IPS-18c (cell line): ENCODE data around the gene S100A6.

Source experiments
- H3K4me3 ChIP-seq: 2 replicates; pipeline ENCODE4 v1.7.0; 2013; ENCODE audit warnings: low read depth, mild to moderate bottlenecking, low read length, moderate library complexity; ENCODE audit not compliant: insufficient read depth
- H3K9me3 ChIP-seq: one replicate; pipeline ENCODE4 v1.6.1; 2013; ENCODE audit warnings: mild to moderate bottlenecking, low read length, moderate library complexity; ENCODE audit not compliant: control insufficient read depth, insufficient read depth

Gene S100A6

DNA sequence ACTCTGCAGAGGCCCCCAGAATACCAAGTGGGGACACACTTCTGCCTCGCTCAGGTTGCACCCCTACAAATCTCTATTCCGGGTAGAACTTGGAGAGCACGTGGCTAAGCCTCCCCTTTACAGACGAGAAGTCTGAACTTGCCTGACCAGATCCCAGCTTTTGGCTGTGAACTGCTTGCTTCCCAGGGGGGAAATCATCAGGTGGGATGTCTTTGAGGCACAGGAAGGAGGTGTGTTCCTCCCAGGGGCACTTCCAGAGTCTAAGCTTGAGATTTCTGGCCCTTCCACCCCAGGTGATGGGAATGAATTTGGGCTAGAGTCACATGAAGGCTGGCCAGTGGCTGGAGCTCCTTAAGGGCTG, 14.6 kb upstream of the S100A6 start:
- Histone ChIP-seq H3K9me3 (no peaks in the 10 kb centered on the region), H3K4me3 (peak overlapping the region; percentile 15; the same call in 1 of the 2 replicates)

DNA sequence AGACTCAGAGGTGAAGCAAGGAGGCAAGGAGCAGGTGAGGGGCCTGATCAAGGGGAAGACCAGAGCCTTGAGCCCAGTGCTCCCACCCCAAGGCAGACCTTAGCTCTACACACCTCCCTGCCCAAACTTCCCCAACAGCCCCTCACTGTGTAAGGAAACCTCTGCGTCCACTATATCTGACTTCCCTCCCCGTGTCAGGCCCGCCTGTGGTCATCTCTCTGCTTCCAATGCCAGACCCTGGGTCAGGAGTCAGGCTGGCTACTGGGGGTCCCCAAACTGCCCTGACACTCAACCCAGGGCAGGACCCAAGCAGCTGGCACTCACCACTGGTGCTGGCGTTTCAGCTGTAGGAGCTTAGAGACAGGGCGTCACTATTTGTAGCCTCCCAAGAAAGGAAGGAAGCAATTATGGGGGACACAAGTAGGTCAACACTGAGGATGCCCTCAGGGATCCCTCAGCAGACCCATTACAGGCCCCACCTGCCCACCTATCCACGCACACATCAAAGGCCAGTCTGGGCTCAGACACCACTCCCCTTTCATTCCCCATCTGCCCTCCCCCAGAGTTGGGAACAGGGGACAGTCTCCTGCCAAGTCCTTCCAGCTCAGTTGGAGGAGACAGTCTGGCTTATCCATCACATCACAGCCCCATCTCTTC, 14.1 kb upstream of the S100A6 start:
- H3K9me3 ChIP-seq = no peaks in the 10 kb centered on the region
- no peak overlapping the region for H3K4me3 ChIP-seq

DNA sequence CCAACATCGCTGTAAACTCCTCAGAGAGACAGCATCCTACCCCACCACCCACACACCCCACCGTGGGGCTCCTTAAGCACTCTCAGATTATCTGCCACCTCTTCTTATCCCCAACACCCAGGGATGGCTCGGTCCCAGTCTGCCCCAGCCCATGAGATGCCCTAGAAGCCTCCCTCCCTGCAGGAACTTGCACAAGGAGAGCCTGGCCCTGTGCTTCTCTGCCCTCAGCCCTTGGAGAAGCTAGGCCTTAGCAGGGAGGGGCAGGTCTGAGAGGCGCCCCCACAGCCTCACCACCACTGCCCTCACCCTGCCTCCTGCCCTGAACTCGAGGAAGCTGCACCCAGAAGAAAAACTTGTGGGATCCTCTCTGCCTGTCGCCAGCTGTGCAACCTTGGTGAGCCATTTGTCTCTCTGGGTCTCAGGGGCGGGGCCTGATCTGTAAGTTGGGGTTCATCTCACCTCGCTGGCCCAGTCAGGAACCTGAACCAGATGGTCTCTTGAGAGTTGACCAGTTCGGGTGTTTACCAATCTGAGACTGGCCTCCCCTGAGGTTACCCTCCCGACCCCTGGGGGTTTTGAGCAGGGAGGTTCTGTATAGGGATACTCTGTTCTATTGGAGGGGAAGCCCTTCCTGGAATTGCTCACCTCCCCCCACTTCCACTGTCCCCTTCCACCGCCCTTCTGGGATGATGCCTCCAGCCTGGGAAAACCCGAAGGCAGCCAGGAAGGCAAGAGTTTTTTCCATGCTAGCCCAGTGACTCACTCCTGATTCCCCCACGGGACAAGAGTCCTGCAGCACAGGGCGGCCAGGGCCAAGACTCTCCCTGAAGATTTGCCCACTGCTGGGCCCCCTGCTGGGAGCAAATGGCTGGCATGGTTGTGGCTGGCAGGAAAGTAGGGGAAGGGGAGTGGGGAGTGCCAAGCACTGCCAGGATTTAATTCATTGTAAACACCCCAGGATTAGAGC, 13.2 kb upstream of the S100A6 start, which contains the start of gene S100A3:
Gene S100A3, minus strand, starts transcription at position 537 of the 967 bp plus-strand sequence. CDS start 773 bp downstream, outside the sequence.
- no peak within 1 kb of the TSS for H3K4me3 ChIP-seq

DNA sequence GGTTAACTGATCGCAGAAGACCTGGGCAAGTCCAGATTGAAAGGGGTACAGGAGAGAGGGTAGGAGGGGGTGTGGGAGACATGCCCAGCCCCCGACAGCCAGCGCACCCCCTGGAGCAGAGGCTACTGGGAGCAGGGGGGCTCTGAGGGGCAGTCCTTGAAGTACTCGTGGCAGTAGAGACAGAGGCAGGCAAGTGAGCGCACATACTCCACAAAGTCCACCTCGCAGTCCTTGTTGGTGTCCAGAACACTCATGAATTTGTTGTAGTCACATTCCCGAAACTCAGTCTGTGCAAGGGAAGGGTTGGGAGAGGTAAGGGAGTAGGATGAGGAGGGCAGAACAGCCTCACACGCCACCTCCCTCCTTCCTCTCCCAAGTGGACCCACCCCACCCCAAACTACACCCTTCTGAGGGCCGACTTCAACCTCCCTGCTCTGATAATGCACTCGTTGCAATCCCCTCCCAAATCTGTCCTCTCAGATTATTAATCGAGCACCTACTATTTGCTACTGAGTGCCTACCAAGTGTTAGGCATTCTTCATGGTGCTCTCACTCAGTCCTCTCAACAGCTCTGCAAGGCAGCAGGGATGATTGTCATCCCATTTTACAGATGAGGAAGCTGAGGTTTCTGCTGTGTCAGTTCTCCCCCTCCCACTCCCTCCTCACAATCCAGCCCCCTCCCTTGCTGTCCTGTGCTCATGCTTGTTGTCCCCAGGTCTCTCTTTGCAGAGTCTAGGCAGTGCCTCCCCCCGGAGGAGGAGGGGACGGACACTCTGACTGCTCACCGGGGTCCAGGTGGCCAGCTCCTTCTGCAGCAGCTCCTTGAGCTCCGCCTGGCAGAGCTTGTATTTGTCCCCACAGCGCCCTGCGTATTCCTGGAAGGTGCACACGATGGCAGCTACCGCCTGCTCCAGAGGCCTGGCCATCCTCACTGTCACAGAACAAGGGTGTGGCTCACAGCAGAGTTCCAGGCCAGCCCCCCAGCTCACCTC, 12.1 kb upstream of the S100A6 start:
- no peak overlapping the region for H3K4me3 ChIP-seq
- no peaks in the 10 kb centered on the region for H3K9me3 ChIP-seq

More for the DNA sequence above, 13.2 kb upstream of the S100A6 start, which contains the start of gene S100A3:
- no peaks in the 10 kb centered on the region for H3K9me3 ChIP-seq

GRCh38 chr1:153546796-153547559, 11.2 kb upstream of the S100A6 start:
- no peaks in the 10 kb centered on the region for H3K9me3 ChIP-seq
- no peak overlapping the region for H3K4me3 ChIP-seq

DNA sequence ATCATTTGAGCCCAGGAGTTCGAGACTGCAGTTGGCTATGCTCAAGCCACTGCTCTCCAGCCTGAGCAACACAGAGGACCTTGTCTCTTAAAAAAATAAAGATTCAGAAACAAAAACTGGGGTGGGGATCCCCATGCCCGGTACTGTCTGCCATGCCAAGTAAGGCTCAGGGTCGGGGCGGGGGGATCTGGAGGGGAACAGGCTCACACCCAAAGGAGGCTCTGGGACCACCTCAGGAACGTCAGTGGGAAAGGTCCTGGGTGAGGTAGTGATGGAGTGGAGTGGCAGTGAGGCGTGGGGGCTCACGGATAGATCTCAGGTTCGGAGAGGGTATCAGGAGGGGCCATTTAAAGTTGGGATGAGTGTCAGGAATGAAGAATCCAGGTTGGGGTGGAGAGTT, 10.6 kb upstream of the S100A6 start:
- Histone ChIP-seq H3K9me3 (no peaks in the 10 kb centered on the region), H3K4me3 (no peak overlapping the region)

DNA sequence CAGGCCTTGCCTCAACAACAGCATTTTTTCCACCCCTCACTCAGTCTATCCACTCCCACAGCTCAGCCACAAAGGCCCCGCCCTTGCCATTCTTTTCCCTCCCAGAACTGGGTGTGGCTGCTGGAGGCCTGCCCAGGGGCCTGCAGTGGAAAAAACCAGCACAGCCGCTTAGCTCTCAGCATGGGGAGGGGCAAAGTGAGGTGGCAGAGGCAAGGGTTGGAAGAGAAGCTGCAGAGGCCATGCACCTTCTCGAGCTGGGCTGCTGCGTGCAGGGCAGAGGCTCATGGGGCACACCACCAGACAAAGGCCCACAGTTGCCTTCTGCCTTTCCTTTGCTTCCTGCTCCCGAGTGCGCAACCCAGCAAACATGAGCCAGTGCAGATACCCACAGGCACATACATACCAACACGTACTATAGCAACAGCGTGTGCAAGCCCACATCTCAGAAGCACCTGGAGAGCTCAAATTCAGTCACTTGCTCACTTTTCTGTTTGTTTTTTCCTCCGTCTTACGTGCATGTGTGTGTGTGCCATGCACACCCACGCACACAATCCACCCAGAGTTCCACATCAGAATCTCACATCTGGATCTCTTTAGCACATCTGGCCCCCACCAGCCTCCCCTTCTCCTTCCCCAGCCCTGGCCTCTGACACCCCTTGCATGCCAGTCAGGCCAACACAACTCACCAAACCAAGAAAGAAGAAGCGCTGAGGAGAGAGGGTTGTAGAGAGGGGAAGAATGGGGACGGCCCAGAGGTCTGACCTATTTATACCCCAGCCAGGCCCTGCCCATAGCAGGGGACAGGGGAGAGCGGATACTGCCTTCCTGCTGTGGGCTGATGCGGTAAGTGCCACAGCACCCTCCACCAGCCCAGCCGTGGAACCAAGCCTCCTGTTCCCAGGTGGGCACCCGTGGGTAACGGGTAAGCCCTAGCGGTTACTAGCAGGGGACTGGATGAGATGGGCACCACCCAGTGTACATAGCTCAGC, 9.6 kb upstream of the S100A6 start, which contains the start of gene S100A4:
Gene S100A4, minus strand, starts transcription at position 740 of the 989 bp plus-strand sequence. CDS start 1,012 bp downstream, outside the sequence.
- Histone ChIP-seq H3K9me3 (no peaks in the 10 kb centered on the region), H3K4me3 (no peak within 1 kb of the TSS)

GRCh38 chr1:153544453-153545066, 8.8 kb upstream of the S100A6 start:
- no peaks in the 10 kb centered on the region for H3K9me3 ChIP-seq
- no peak overlapping the region for H3K4me3 ChIP-seq

- Histone ChIP-seq H3K4me3 (no peak overlapping the region), H3K9me3 (no peaks in the 10 kb centered on the region)
Observed at GRCh38 chr1:153543736-153544135, 7.9 kb upstream of the S100A6 start.

DNA sequence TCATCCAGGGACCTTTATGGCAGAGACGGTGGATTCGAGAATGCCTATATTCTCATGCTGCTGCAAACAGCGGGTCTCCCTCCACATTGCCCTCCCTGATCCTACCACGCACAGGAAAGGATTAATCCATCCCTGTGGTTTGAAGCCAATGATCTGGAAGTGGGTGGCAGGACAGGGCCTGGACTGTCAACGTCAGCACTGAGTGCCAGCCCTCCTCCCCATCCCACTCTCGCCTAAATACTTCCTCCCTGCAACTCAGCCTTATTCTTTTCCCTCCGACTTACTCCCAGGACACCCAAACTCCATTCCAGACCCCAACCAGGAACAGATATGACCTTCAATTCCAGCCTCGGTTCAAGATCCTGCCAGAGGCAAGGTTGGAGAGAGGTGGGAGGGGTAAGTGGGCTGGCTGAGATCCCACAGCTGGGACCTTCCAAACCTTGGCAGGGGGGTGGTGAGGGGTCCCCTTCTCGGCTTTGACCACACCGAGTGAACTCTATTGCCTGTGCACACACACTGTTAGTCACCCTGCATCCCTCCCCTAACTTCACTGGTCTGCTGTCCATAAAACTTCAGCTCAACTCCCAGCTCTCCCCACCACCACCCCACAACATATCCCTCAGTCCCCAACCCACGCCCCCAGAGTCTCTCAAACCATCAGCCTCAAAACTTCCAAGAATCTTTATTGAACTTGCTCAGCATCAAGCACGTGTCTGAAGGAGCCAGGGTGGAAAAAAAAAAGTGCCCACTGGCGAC, 7.3 kb upstream of the S100A6 start:
- H3K4me3 ChIP-seq = no peak overlapping the region
- H3K9me3 ChIP-seq = no peaks in the 10 kb centered on the region

- no peak overlapping the region for H3K4me3 ChIP-seq
- H3K9me3 ChIP-seq = no peaks in the 10 kb centered on the region
Observed at GRCh38 chr1:153541641-153542590, 6.1 kb upstream of the S100A6 start.

GRCh38 chr1:153540394-153541361, 4.9 kb upstream of the S100A6 start, which contains the start of gene S100A5:
Gene S100A5, minus strand, starts transcription at chr1:153540934. Its CDS starts 743 bp downstream, at chr1:153540191.
- no peaks in the 10 kb centered on the region for H3K9me3 ChIP-seq
- H3K4me3 ChIP-seq = no peak within 1 kb of the TSS
